OCI-LY3 (cell line): ENCODE measurements around the gene HSPBP1.

Source experiments
- H2AFZ ChIP-seq: fragments of 200-600, 300-600 bp; shearing (Covaris generic); 2 replicates; pipeline ENCODE4 v1.6.0; 2014; ENCODE audit warnings: antibody characterized with exemption, low read depth, low read length
- H3K27ac ChIP-seq: fragments of 200-600, 300-600 bp; sonication (generic); 2 replicates; pipeline ENCODE4 v1.5.1; 2014; ENCODE audit warnings: mild to moderate bottlenecking, low read length, moderate library complexity, mixed read lengths
- H3K27me3 ChIP-seq: fragments of 200-600, 300-600 bp; sonication (generic); 2 replicates; pipeline ENCODE4 v1.6.1; 2014; ENCODE audit warnings: low read depth, low read length, mixed read lengths
- H3K36me3 ChIP-seq: fragments of 200-600, 300-600 bp; sonication (generic); replicated peaks from 2 replicates; pipeline ENCODE3; 2014; ENCODE audit warnings: low read depth, low read length, mixed read lengths
- H3K4me1 ChIP-seq: fragments of 300-600, 200-600 bp; sonication (generic); 2 replicates; pipeline ENCODE4 v1.6.1; 2014; ENCODE audit warnings: low read length, mixed read lengths
- H3K4me2 ChIP-seq: fragments of 200-600, 300-600 bp; sonication (generic); 2 replicates; pipeline ENCODE4 v1.6.1; 2014; ENCODE audit warnings: low read length, mixed read lengths
- H3K4me3 ChIP-seq: fragments of 300-600, 200-600 bp; sonication (generic); 2 replicates; pipeline ENCODE4 v1.5.1; 2014; ENCODE audit warnings: antibody characterized with exemption, mild to moderate bottlenecking, low read length, moderate library complexity
- H3K79me2 ChIP-seq: fragments of 300-600, 200-600 bp; shearing (Covaris generic); 2 replicates; pipeline ENCODE4 v1.6.1; 2014; ENCODE audit warnings: mild to moderate bottlenecking, low read length, mixed read lengths
- H3K9ac ChIP-seq: fragments of 300-600, 200-600 bp; shearing (Covaris generic); 2 replicates; pipeline ENCODE4 v1.6.0; 2014; ENCODE audit warnings: mild to moderate bottlenecking, low read length, moderate library complexity
- H3K9me3 ChIP-seq: fragments of 200-600, 300-600 bp; shearing (Covaris generic); 2 replicates; pipeline ENCODE4 v1.6.1; 2014; ENCODE audit warnings: low read length, mixed read lengths; ENCODE audit not compliant: insufficient read depth
- H4K20me1 ChIP-seq: fragments of 200-600, 300-600 bp; sonication (generic); 2 replicates; pipeline ENCODE4 v1.6.1; 2016; ENCODE audit warnings: low read length, mixed read lengths; ENCODE audit not compliant: insufficient read depth
- EZH2phosphoT487 ChIP-seq: fragments of 200-600 bp; shearing (Covaris generic); IDR thresholded peaks from 2 replicates; pipeline ENCODE4 v1.6.1; 2018; ENCODE audit warnings: antibody characterized with exemption, mixed run types, low read depth
- TF ChIP-seq, protein P1 (sequence below): fragments of 200-600, 300-600 bp; sonication (generic); IDR thresholded peaks from 2 replicates; pipeline ENCODE4 v1.5.1; 2014; ENCODE audit warnings: antibody characterized with exemption, low read length, low read depth

The HSPBP1 gene

DNA sequence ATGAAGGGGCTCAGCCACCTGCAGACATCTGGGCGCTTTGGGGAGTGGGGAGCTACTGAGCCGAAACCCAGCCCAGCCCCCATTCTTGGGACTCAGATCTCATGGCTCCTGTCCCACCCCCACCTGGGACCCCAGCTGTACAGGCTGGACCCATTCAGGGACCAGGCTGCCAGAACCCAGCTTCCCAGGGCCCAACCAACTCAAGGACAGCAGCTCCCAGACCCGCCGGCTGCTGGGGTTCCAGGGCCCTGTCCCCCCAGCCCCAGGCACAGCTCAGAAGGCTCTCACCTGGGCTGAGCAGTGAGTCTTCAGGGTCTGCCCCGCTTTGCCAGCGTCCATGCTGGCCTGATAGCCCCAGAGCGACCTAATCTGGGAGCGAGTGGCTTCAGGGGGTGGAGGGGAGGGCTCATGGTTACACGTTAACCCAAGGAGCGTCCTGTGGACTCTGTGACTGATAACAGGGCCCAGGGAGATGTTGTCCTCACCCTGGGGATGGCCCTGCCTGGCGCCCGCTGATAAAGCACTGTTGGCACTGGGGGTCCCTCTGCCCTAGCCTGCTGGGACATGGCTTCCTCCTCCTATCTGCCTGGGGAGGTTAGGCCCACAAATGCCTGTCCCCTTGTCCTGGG, 51.4 kb downstream of the HSPBP1 start, which contains the start of gene TMEM86B:
TSS of gene TMEM86B (minus strand) at position 361 of the 629 bp plus-strand sequence. CDS start at position 339, 22 bp downstream.
- Histone ChIP-seq H3K36me3 (peaks cover 76% of the 10 kb centered on the region), H4K20me1 (peaks cover 10% of the 10 kb centered on the region; the same call in 1 of the 2 replicates), H3K79me2 (peaks cover 5% of the 10 kb centered on the region), H3K4me3 (no peak within 1 kb of the TSS), H3K27ac (no peak within 1 kb of the TSS), H3K9me3 (no peaks in the 10 kb centered on the region), H3K4me2 (no peak within 1 kb of the TSS), H3K27me3 (no peaks in the 10 kb centered on the region), H3K9ac (no peak within 1 kb of the TSS), H2AFZ (no peak within 1 kb of the TSS), H3K4me1 (no peaks in the 10 kb centered on the region)
- TF ChIP-seq, protein P1, sequence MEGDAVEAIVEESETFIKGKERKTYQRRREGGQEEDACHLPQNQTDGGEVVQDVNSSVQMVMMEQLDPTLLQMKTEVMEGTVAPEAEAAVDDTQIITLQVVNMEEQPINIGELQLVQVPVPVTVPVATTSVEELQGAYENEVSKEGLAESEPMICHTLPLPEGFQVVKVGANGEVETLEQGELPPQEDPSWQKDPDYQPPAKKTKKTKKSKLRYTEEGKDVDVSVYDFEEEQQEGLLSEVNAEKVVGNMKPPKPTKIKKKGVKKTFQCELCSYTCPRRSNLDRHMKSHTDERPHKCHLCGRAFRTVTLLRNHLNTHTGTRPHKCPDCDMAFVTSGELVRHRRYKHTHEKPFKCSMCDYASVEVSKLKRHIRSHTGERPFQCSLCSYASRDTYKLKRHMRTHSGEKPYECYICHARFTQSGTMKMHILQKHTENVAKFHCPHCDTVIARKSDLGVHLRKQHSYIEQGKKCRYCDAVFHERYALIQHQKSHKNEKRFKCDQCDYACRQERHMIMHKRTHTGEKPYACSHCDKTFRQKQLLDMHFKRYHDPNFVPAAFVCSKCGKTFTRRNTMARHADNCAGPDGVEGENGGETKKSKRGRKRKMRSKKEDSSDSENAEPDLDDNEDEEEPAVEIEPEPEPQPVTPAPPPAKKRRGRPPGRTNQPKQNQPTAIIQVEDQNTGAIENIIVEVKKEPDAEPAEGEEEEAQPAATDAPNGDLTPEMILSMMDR = no peak
- TF ChIP-seq EZH2phosphoT487 = no peak

DNA sequence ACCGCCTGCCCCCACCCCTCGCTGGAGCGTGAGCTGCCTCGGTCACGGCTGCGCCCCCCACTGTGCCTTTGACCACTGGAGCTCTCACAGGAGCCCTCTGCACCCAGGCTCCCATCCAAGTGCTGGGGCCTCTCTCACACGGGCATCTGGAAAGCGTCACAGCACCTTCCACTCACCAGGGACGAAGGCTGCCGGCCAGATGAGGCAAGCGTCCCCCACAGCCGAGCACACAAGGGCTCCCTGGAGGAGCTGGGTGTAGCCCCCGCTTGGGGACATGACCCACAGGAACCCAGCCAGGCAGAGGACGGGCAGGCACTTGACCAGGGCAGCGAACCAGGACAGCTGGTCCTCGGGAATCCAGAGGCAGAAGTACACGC, 51.9 kb downstream of the HSPBP1 start:
- Histone ChIP-seq H2AFZ (no peak overlapping the region), H3K9ac (no peak overlapping the region), H3K36me3 (peaks cover 77% of the 10 kb centered on the region), H3K4me2 (no peak overlapping the region), H3K9me3 (no peaks in the 10 kb centered on the region), H3K27me3 (no peaks in the 10 kb centered on the region), H3K27ac (no peak overlapping the region), H3K79me2 (peaks cover 5% of the 10 kb centered on the region), H4K20me1 (peaks cover 8% of the 10 kb centered on the region; the same call in 1 of the 2 replicates), H3K4me3 (no peak overlapping the region), H3K4me1 (no peaks in the 10 kb centered on the region)
- TF ChIP-seq, protein P1 = no peak
- TF ChIP-seq EZH2phosphoT487 = no peak

DNA sequence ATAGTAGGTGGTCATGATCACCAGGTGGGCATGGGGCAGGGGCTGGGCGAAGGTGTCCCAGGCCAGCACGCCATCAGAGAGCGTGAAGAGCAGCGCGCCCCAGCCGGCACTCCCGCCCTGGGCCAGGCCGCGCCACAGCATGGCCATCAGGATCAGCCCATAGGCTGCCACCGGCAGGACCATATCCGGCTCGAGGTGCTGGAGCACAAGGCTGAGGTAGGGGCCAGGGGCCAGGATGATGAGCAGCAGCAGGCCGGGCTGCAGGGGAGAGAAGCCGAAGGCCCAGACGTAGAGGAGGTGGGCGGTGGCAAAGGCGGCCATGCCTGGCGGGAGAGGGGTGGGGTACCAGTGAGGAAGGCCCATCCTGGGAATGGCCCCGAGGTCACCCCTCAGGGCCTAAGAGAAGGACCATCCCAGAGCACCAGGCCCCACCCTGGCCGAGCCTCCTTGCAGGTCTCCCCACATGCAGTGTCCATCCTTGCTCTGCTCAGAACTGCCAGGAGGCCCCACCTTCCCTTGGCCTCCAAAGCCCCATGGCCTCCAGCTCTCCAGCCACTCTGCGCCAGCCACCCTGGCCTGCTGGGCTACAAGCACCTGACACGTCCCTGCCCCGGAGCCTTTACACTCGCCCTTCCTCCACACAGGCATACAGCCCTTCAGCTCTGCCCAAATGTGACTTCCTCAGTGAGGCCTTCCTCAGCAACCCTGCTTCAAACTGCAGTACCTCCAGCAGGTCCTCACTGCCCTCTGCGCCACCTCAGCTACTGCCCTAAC, 52.5 kb downstream of the HSPBP1 start:
- Histone ChIP-seq H3K4me1 (no peaks in the 10 kb centered on the region), H3K4me2 (no peak overlapping the region), H3K79me2 (peaks cover under 1% of the 10 kb centered on the region; the same call in 1 of the 2 replicates), H3K27ac (no peak overlapping the region), H4K20me1 (0 out of 2 replicates have a peak, but pooled peaks cover 2% of the 10 kb centered on the region), H3K36me3 (peaks cover 74% of the 10 kb centered on the region), H3K4me3 (no peak overlapping the region), H2AFZ (no peak overlapping the region), H3K27me3 (no peaks in the 10 kb centered on the region), H3K9me3 (no peaks in the 10 kb centered on the region), H3K9ac (no peak overlapping the region)
- no peak for TF ChIP-seq EZH2phosphoT487
- TF ChIP-seq, protein P1 = no peak

DNA sequence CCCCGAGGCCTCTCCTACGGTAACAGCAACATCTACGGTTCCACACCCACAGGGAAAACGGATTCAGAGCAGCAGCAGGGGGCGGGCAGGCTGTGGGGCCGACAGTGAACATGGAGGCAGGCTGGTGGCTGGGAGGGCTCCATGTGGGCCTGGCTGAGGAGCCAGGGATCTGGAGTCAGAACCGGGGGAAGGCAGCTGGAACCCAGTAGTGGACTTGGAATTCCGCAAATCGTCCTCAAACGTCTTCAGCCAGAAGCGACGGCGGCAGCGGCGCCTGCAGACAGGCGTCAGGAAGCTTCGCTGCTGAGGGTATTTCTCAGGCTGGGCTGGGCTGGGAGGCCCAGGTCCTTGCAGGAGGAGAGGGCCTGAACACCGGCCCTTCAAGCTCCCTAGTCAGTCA, 53.1 kb downstream of the HSPBP1 start:
- H3K79me2 ChIP-seq = no peaks in the 10 kb centered on the region
- no peaks in the 10 kb centered on the region for H3K4me1 ChIP-seq
- no peaks in the 10 kb centered on the region for H3K27me3 ChIP-seq
- TF ChIP-seq, protein P1 = no peak
- no peak for TF ChIP-seq EZH2phosphoT487
- no peaks in the 10 kb centered on the region for H4K20me1 ChIP-seq
- no peak overlapping the region for H3K4me3 ChIP-seq
- peaks cover 68% of the 10 kb centered on the region for H3K36me3 ChIP-seq
- H3K4me2 ChIP-seq = no peak overlapping the region
- H2AFZ ChIP-seq = no peak overlapping the region
- no peak overlapping the region for H3K9ac ChIP-seq
- H3K9me3 ChIP-seq = no peaks in the 10 kb centered on the region
- no peak overlapping the region for H3K27ac ChIP-seq
